ENCODE results near the gene FUCA2.

DNA sequence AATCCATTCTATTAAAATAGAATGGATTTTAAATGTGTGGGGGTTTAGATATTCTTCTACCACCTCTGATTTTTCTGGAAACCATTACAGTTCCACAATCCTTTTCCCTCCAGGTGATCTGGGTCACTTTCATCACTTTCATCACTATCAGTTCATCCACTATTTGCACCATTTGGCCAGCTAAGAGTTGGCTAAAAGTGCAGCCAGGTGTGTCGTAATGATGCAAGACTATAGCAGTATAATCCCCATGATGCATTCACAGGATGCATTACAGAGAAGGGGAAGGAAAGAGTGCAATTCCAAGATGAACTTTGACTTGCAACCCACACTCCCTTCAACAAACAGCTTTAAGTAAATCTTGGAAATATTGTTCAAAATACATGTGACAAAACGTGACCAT lies 4.9 kb downstream of the FUCA2 start:
- no peak for TF ChIP-seq POLR2A (IDR thresholded peaks at IDR 0.05)
- TF ChIP-seq, protein P1, sequence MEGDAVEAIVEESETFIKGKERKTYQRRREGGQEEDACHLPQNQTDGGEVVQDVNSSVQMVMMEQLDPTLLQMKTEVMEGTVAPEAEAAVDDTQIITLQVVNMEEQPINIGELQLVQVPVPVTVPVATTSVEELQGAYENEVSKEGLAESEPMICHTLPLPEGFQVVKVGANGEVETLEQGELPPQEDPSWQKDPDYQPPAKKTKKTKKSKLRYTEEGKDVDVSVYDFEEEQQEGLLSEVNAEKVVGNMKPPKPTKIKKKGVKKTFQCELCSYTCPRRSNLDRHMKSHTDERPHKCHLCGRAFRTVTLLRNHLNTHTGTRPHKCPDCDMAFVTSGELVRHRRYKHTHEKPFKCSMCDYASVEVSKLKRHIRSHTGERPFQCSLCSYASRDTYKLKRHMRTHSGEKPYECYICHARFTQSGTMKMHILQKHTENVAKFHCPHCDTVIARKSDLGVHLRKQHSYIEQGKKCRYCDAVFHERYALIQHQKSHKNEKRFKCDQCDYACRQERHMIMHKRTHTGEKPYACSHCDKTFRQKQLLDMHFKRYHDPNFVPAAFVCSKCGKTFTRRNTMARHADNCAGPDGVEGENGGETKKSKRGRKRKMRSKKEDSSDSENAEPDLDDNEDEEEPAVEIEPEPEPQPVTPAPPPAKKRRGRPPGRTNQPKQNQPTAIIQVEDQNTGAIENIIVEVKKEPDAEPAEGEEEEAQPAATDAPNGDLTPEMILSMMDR (IDR thresholded peaks at IDR 0.05): no peak
- TF ChIP-seq POLR2AphosphoS5 (IDR thresholded peaks at IDR 0.05; ENCODE audit: insufficient read depth in 1 of 2, low read depth in 1 of 2): no peak

All from vagina (tissue), 2 donors.